HUES48 (cell line): ENCODE results near the gene PHF3.

Source experiments
- H3K27ac ChIP-seq: one replicate; pipeline ENCODE4 v1.7.0; 2013; ENCODE audit warnings: low read depth, low read length, inconsistent platforms
- H3K27me3 ChIP-seq: 2 replicates; pipeline ENCODE4 v1.6.1; 2013; ENCODE audit warnings: mild to moderate bottlenecking, low read length; ENCODE audit not compliant: control insufficient read depth, insufficient read depth
- H3K36me3 ChIP-seq: 2 replicates; pipeline ENCODE4 v1.6.1; 2013; ENCODE audit warnings: low read length; ENCODE audit not compliant: control insufficient read depth, insufficient read depth
- H3K4me1 ChIP-seq: 2 replicates; pipeline ENCODE4 v1.6.1; 2013; ENCODE audit warnings: mild to moderate bottlenecking, low read length; ENCODE audit not compliant: control insufficient read depth, insufficient read depth
- H3K4me3 ChIP-seq: 2 replicates; pipeline ENCODE4 v1.5.1; 2013; ENCODE audit warnings: mild to moderate bottlenecking, low read depth, low read length
- H3K9ac ChIP-seq: 2 replicates; pipeline ENCODE4 v1.6.1; 2013; ENCODE audit warnings: mild to moderate bottlenecking, low read depth, low read length, moderate library complexity
- H3K9me3 ChIP-seq: 2 replicates; pipeline ENCODE4 v1.6.1; 2013; ENCODE audit warnings: low read length; ENCODE audit not compliant: control insufficient read depth, insufficient read depth

The PHF3 gene

GRCh38 chr6:63615590-63615989, 20.0 kb upstream of the PHF3 start:
- H3K4me3 ChIP-seq, result no peak overlapping the region
- no peaks in the 10 kb centered on the region for H3K9me3 ChIP-seq
- no peak overlapping the region for H3K27ac ChIP-seq
- no peak overlapping the region for H3K9ac ChIP-seq
- H3K27me3 ChIP-seq, result no peaks in the 10 kb centered on the region
- no peaks in the 10 kb centered on the region for H3K36me3 ChIP-seq
- no peaks in the 10 kb centered on the region for H3K4me1 ChIP-seq

GRCh38 chr6:63624091-63624490, 11.5 kb upstream of the PHF3 start:
- Histone ChIP-seq H3K36me3 (no peaks in the 10 kb centered on the region), H3K27me3 (peaks cover 5% of the 10 kb centered on the region; the same call in 1 of the 2 replicates), H3K9ac (no peak overlapping the region), H3K9me3 (no peaks in the 10 kb centered on the region), H3K4me3 (no peak overlapping the region), H3K4me1 (no peaks in the 10 kb centered on the region), H3K27ac (no peak overlapping the region)

GRCh38 chr6:63630466-63630865, 5.1 kb upstream of the PHF3 start:
- H3K27me3 ChIP-seq, result peaks cover 41% of the 10 kb centered on the region
- H3K36me3 ChIP-seq, result no peaks in the 10 kb centered on the region
- no peaks in the 10 kb centered on the region for H3K9me3 ChIP-seq
- peaks cover 12% of the 10 kb centered on the region for H3K4me1 ChIP-seq
- no peak overlapping the region for H3K4me3 ChIP-seq
- H3K27ac ChIP-seq, result no peak overlapping the region
- H3K9ac ChIP-seq, result no peak overlapping the region

GRCh38 chr6:63634630-63635029, 972 bp upstream of the PHF3 start:
- Histone ChIP-seq H3K27me3 (peaks cover 38% of the 10 kb centered on the region), H3K4me3 (no peak overlapping the region)

GRCh38 chr6:63635215-63635587, 401 bp upstream of the PHF3 start:
- H3K9me3 ChIP-seq, result no peaks in the 10 kb centered on the region
- H3K27ac ChIP-seq, result peak overlapping the region; percentile 94
- H3K4me3 ChIP-seq, result peak overlapping the region; percentile 98
- no peaks in the 10 kb centered on the region for H3K36me3 ChIP-seq
- H3K27me3 ChIP-seq, result peaks cover 34% of the 10 kb centered on the region
- H3K4me1 ChIP-seq, result peaks cover 30% of the 10 kb centered on the region
- H3K9ac ChIP-seq, result no peak overlapping the region

More at GRCh38 chr6:63634630-63635029, 972 bp upstream of the PHF3 start:
- H3K9me3 ChIP-seq, result no peaks in the 10 kb centered on the region
- no peaks in the 10 kb centered on the region for H3K36me3 ChIP-seq
- H3K9ac ChIP-seq, result no peak overlapping the region
- H3K4me1 ChIP-seq, result peaks cover 25% of the 10 kb centered on the region
- H3K27ac ChIP-seq, result no peak overlapping the region

GRCh38 chr6:63636518-63637021, 968 bp downstream of the PHF3 start:
- peak overlapping the region; percentile 94 for H3K27ac ChIP-seq
- H3K4me3 ChIP-seq, result peak overlapping the region; percentile 98
- no peaks in the 10 kb centered on the region for H3K9me3 ChIP-seq
- H3K36me3 ChIP-seq, result no peaks in the 10 kb centered on the region
- H3K4me1 ChIP-seq, result peaks cover 36% of the 10 kb centered on the region
- H3K9ac ChIP-seq, result peak overlapping the region; percentile 93
- H3K27me3 ChIP-seq, result peaks cover 25% of the 10 kb centered on the region

GRCh38 chr6:63637865-63638445, 2.4 kb downstream of the PHF3 start:
- no peak overlapping the region for H3K9ac ChIP-seq
- peak overlapping the region; percentile 98 for H3K4me3 ChIP-seq
- no peak overlapping the region for H3K27ac ChIP-seq
- H3K27me3 ChIP-seq, result peaks cover 15% of the 10 kb centered on the region
- H3K4me1 ChIP-seq, result peaks cover 36% of the 10 kb centered on the region
- H3K36me3 ChIP-seq, result 0 out of 2 replicates have a peak, but pooled peaks cover 6% of the 10 kb centered on the region
- H3K9me3 ChIP-seq, result no peaks in the 10 kb centered on the region

GRCh38 chr6:63640062-63640461, 4.5 kb downstream of the PHF3 start:
- H3K27ac ChIP-seq, result no peak overlapping the region
- H3K36me3 ChIP-seq, result 0 out of 2 replicates have a peak, but pooled peaks cover 6% of the 10 kb centered on the region
- no peak overlapping the region for H3K4me3 ChIP-seq
- H3K9ac ChIP-seq, result no peak overlapping the region
- H3K27me3 ChIP-seq, result no peaks in the 10 kb centered on the region
- H3K4me1 ChIP-seq, result peaks cover 39% of the 10 kb centered on the region
- no peaks in the 10 kb centered on the region for H3K9me3 ChIP-seq

- Histone ChIP-seq H3K9me3 (no peaks in the 10 kb centered on the region), H3K4me1 (peaks cover 25% of the 10 kb centered on the region; the same call in 1 of the 2 replicates), H3K9ac (no peak overlapping the region), H3K36me3 (0 out of 2 replicates have a peak, but pooled peaks cover 11% of the 10 kb centered on the region), H3K27me3 (no peaks in the 10 kb centered on the region), H3K4me3 (no peak overlapping the region), H3K27ac (no peak overlapping the region)
Observed at GRCh38 chr6:63643862-63644261, 8.3 kb downstream of the PHF3 start.

- no peaks in the 10 kb centered on the region for H3K9me3 ChIP-seq
- no peak overlapping the region for H3K4me3 ChIP-seq
- no peak overlapping the region for H3K9ac ChIP-seq
- no peaks in the 10 kb centered on the region for H3K27me3 ChIP-seq
- 0 out of 2 replicates have a peak, but pooled peaks cover 11% of the 10 kb centered on the region for H3K36me3 ChIP-seq
- peaks cover 29% of the 10 kb centered on the region; the same call in 1 of the 2 replicates for H3K4me1 ChIP-seq
- peak overlapping the region; percentile 16 for H3K27ac ChIP-seq
Observed at GRCh38 chr6:63644668-63645326, 9.2 kb downstream of the PHF3 start.

- H3K9me3 ChIP-seq, result no peaks in the 10 kb centered on the region
- H3K27ac ChIP-seq, result no peak overlapping the region
Observed at GRCh38 chr6:63649269-63649668, 13.7 kb downstream of the PHF3 start.

More at GRCh38 chr6:63649269-63649668, 13.7 kb downstream of the PHF3 start:
- Histone ChIP-seq H3K9ac (no peak overlapping the region), H3K36me3 (0 out of 2 replicates have a peak, but pooled peaks cover 5% of the 10 kb centered on the region), H3K4me1 (peaks cover 18% of the 10 kb centered on the region; the same call in 1 of the 2 replicates), H3K27me3 (no peaks in the 10 kb centered on the region), H3K4me3 (no peak overlapping the region)
